HG02970 (cell line): Measurements from ENCODE around the gene KY.

Source experiments
- ATAC-seq: cut with Tn5 transposase; IDR thresholded peaks from one replicate; pipeline ENCODE4 v1.9.1; 2021; ENCODE audit warnings: mild to moderate bottlenecking, moderate library complexity, moderate number of reproducible peaks; ENCODE audit not compliant: unreplicated experiment, low FRiP score

The KY gene

GRCh38 chr3:134646086-134646485 is 4.7 kb downstream of the KY start:
- no peak for ATAC-seq

- no peak for ATAC-seq
These were observed 5.3 kb downstream of the KY start for GRCh38 chr3:134645515-134645914.

GRCh38 chr3:134644731-134645514 is 5.9 kb downstream of the KY start:
- ATAC-seq = no peak

GRCh38 chr3:134643150-134643675 is 7.6 kb downstream of the KY start:
- ATAC-seq = no peak

- no peak for ATAC-seq
These were observed 8.2 kb downstream of the KY start for GRCh38 chr3:134642445-134643149.

- no peak for ATAC-seq
These were observed 9.0 kb downstream of the KY start for GRCh38 chr3:134641671-134642300.

- no peak for ATAC-seq
These were observed 9.9 kb downstream of the KY start for GRCh38 chr3:134640872-134641470.

- ATAC-seq = no peak
These were observed 10.4 kb downstream of the KY start for GRCh38 chr3:134640378-134640777.

- no peak for ATAC-seq
These were observed 12.3 kb downstream of the KY start for GRCh38 chr3:134638385-134639030.

GRCh38 chr3:134636406-134636805 is 14.4 kb downstream of the KY start:
- no peak for ATAC-seq

- ATAC-seq = no peak
These were observed 20.3 kb downstream of the KY start for GRCh38 chr3:134630506-134630905.

GRCh38 chr3:134628884-134629283 is 21.9 kb downstream of the KY start:
- ATAC-seq = no peak

GRCh38 chr3:134627831-134628230 is 23.0 kb downstream of the KY start:
- no peak for ATAC-seq

- no peak for ATAC-seq
These were observed 24.7 kb downstream of the KY start for GRCh38 chr3:134625885-134626741.

GRCh38 chr3:134625462-134625861 is 25.4 kb downstream of the KY start:
- no peak for ATAC-seq

- no peak for ATAC-seq
These were observed 26.1 kb downstream of the KY start for GRCh38 chr3:134624537-134625287.

GRCh38 chr3:134623615-134624245 is 27.1 kb downstream of the KY start:
- no peak for ATAC-seq

GRCh38 chr3:134622806-134623365 is 27.9 kb downstream of the KY start:
- no peak for ATAC-seq
